Activated CD4-positive, alpha-beta T cell treated with anti-CD3 and anti-CD28 coated beads for 1 hour (primary cell): ENCODE results near the gene ANGPTL1.
"Not testable (repeated sequence)": the region's sequence is repeated elsewhere in the genome, so short reads cannot be mapped to it uniquely, and the experiment has no call there.

Source experiments
- DNase-seq: peaks from one replicate; pipeline ENCODE4 v3.0.0-alpha.2; 2020

The ANGPTL1 gene

GRCh38 chr1:178862864-178863263 is 8.0 kb downstream of the ANGPTL1 start:
- DNase-seq = no peak

GRCh38 chr1:178862416-178862815 is 8.5 kb downstream of the ANGPTL1 start:
- DNase-seq = no peak

- DNase-seq = no peak
These were observed 13.8 kb downstream of the ANGPTL1 start for GRCh38 chr1:178857126-178857525.

GRCh38 chr1:178849918-178850317 is 21.0 kb downstream of the ANGPTL1 start:
- DNase-seq = no peak

- DNase-seq = not testable (repeated sequence)
These were observed 23.0 kb downstream of the ANGPTL1 start for GRCh38 chr1:178847919-178848318.

GRCh38 chr1:178847396-178847849 is 23.5 kb downstream of the ANGPTL1 start:
- DNase-seq = no peak

GRCh38 chr1:178846306-178846705 is 24.6 kb downstream of the ANGPTL1 start:
- DNase-seq = no peak

- no peak for DNase-seq
These were observed 26.4 kb downstream of the ANGPTL1 start for GRCh38 chr1:178844436-178844835.

- DNase-seq = no peak
These were observed 45.7 kb downstream of the ANGPTL1 start for GRCh38 chr1:178825167-178825566.

GRCh38 chr1:178821134-178821866 is 49.6 kb downstream of the ANGPTL1 start:
- DNase-seq = no peak

GRCh38 chr1:178819123-178819522 is 51.8 kb downstream of the ANGPTL1 start:
- DNase-seq = no peak

- DNase-seq = no peak
These were observed 52.5 kb downstream of the ANGPTL1 start for GRCh38 chr1:178818416-178818815.

- no peak for DNase-seq
These were observed 60.3 kb downstream of the ANGPTL1 start for GRCh38 chr1:178810585-178810984.

- no peak for DNase-seq
These were observed 62.3 kb downstream of the ANGPTL1 start for GRCh38 chr1:178808529-178808928.

GRCh38 chr1:178806665-178807300 is 64.1 kb downstream of the ANGPTL1 start:
- DNase-seq = no peak

GRCh38 chr1:178802873-178803272 is 68.0 kb downstream of the ANGPTL1 start:
- no peak for DNase-seq
